ACC112 (cell line): ENCODE results near the gene MYO9B.
A peak's percentile ranks its signal among the peaks of the same experiment; 100 is the strongest.

Source experiments
- H2AFZ ChIP-seq: fragments of 200-600 bp; sonication (generic); one replicate; pipeline ENCODE4 v1.6.0; 2017; ENCODE audit warnings: antibody characterized with exemption, low read length; ENCODE audit not compliant: unreplicated experiment
- H3K27ac ChIP-seq: fragments of 200-600 bp; sonication (generic); 2 replicates; pipeline ENCODE4 v1.5.1; 2014; ENCODE audit warnings: low read depth, mild to moderate bottlenecking, antibody characterized with exemption, low read length, moderate library complexity
- H3K27me3 ChIP-seq: fragments of 200-600 bp; sonication (generic); 2 replicates; pipeline ENCODE4 v1.6.1; 2014; ENCODE audit warnings: mild to moderate bottlenecking, antibody characterized with exemption, low read length, moderate library complexity, mixed read lengths; ENCODE audit not compliant: insufficient read depth
- H3K36me3 ChIP-seq: fragments of 200-600 bp; sonication (generic); 2 replicates; pipeline ENCODE4 v1.6.1; 2016; ENCODE audit warnings: mild to moderate bottlenecking, antibody characterized with exemption, low read length, moderate library complexity, mixed read lengths; ENCODE audit not compliant: insufficient read depth
- H3K4me1 ChIP-seq: fragments of 200-600 bp; sonication (generic); one replicate; pipeline ENCODE4 v1.6.1; 2016; ENCODE audit warnings: low read length, mixed read lengths; ENCODE audit not compliant: insufficient read depth, unreplicated experiment, control insufficient read depth
- H3K4me3 ChIP-seq: fragments of 200-600 bp; sonication (generic); 2 replicates; pipeline ENCODE4 v1.5.1; 2014; ENCODE audit warnings: mild to moderate bottlenecking, low read depth, low read length
- H3K79me2 ChIP-seq: fragments of 200-600 bp; sonication (generic); one replicate; pipeline ENCODE4 v1.6.0; 2016; ENCODE audit warnings: low read length; ENCODE audit not compliant: control insufficient read depth, unreplicated experiment, insufficient read depth

MYO9B gene

DNA sequence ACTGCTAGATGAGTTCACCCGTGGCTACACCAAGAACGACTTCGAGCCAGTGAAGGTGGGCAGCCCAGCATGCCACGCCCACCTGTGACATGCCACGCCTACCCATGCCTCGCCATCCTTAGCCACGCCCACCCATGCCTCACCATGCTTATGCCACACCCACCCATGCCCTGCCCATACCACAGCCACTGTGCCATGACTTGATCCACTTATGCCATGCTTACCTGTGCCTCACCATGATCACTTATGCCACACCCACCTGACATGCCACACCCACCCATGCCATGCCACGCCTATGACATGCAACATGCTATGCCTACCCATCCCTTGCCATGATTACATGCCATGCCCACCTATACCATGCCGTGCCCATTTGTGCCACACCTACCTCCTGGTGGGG, 126.7 kb downstream of the MYO9B start:
- H3K27ac ChIP-seq, result no peak overlapping the region
- peaks cover 3% of the 10 kb centered on the region; the same call in 1 of the 2 replicates for H3K36me3 ChIP-seq
- H3K27me3 ChIP-seq, result no peaks in the 10 kb centered on the region
- no peaks in the 10 kb centered on the region for H3K79me2 ChIP-seq
- H3K4me1 ChIP-seq, result no peaks in the 10 kb centered on the region
- no peak overlapping the region for H3K4me3 ChIP-seq
- H2AFZ ChIP-seq, result no peak overlapping the region

DNA sequence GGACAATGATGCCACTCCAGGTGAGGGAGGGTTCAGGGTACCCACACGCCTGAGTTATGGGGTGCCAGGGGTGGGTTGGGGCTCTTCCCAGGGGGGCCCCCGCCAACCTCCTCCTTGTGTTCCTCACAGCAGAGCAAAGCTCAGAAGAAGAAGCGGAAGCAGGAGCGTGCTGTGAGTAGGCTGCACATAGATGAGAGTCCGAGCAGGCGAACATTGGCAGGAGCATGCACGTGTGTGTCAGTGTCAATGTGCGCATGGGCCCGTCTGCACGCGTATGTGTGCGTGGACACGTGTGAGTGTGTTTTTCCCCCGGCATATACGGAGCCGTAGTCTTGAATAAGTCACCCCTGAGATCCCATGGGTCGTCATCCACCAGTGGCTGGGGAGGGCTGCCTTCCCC, 127.1 kb downstream of the MYO9B start:
- no peaks in the 10 kb centered on the region for H3K27me3 ChIP-seq
- H3K4me3 ChIP-seq, result no peak overlapping the region
- no peaks in the 10 kb centered on the region for H3K4me1 ChIP-seq
- H2AFZ ChIP-seq, result no peak overlapping the region
- peaks cover 3% of the 10 kb centered on the region; the same call in 1 of the 2 replicates for H3K36me3 ChIP-seq
- no peak overlapping the region for H3K27ac ChIP-seq
- no peaks in the 10 kb centered on the region for H3K79me2 ChIP-seq

DNA sequence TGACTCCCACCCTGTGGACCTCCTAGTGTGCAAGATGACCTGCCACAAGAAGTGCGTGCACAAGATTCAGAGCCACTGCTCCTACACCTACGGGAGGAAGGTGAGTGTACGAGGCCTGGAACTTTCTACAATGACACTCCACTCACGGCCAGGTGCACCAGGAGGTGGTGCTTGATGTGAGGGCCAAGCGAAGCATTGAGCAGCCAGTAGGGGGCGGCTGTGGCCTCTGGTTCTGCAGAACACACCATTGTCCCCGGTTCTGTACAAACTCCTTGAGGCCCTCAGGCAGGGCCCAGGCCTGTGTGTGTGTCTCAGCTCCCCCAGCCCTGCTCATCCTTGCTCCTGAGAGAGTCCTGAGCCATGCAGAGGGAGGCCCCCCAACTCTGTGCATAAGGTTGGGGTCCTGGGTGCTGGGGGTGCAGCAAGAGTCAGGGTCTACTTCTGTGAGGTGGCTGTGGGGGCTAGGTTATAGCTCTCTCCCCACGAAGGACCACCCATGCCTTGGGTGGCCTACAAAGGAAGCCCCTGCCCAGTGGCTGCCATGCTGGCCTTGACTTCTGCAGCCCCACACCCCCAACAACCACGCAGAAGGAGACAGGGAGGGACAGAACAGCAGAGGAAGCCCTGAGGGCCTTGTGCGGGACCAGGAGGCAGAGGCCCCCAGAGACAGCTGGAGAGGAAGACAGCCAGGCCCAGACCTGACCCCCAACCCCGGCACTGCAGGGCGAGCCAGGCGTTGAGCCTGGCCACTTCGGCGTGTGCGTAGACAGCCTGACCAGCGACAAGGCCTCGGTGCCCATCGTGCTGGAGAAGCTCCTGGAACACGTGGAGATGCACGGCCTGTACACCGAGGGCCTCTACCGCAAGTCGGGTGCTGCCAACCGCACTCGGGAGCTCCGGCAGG, 129.9 kb downstream of the MYO9B start:
- H3K27me3 ChIP-seq, result no peaks in the 10 kb centered on the region
- no peak overlapping the region for H2AFZ ChIP-seq
- no peak overlapping the region for H3K27ac ChIP-seq
- no peak overlapping the region for H3K4me3 ChIP-seq
- no peaks in the 10 kb centered on the region for H3K79me2 ChIP-seq
- H3K4me1 ChIP-seq, result peaks cover 17% of the 10 kb centered on the region
- peaks cover 3% of the 10 kb centered on the region; the same call in 1 of the 2 replicates for H3K36me3 ChIP-seq

DNA sequence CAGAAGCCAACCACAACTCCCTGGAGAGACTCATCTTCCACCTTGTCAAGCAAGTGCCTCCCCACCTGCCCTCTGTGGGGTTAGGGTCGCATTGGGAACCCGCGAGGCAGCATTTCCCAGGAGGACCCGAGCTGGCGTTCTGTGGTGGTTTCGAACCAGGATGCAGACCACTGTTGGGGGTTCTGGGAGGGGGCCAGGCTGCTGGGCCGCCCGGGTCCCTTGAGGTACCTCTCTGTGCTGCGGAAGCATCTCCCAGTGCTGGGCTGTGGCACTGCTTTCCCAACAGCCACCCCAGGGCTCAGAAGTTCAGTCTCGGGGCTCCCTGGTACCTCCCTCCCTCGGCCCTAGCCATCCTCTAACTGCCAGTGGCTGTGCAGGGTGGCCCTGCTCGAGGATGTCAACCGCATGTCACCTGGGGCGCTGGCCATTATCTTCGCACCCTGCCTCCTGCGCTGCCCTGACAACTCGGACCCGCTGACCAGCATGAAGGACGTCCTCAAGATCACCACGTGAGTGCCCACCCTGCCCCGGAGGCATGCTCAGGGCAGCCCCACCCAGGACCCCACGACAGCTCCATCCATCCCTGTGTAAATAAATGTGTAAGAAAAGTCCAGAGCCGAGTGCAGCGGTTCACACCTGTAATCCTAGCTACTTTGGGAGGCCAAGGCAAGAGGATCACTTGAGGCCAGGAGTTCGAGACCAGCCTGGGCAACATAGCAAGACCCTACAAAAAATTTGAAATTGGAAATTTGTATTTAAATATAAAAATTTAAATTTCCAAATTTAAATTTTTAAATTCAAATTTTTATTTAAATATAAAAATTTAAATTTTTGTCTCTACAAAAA, 131.4 kb downstream of the MYO9B start:
- Histone ChIP-seq H3K27ac (no peak overlapping the region), H3K27me3 (no peaks in the 10 kb centered on the region), H3K4me1 (peaks cover 19% of the 10 kb centered on the region), H3K79me2 (no peaks in the 10 kb centered on the region), H3K36me3 (0 out of 2 replicates have a peak, but pooled peaks cover 1% of the 10 kb centered on the region), H3K4me3 (no peak overlapping the region), H2AFZ (no peak overlapping the region)

DNA sequence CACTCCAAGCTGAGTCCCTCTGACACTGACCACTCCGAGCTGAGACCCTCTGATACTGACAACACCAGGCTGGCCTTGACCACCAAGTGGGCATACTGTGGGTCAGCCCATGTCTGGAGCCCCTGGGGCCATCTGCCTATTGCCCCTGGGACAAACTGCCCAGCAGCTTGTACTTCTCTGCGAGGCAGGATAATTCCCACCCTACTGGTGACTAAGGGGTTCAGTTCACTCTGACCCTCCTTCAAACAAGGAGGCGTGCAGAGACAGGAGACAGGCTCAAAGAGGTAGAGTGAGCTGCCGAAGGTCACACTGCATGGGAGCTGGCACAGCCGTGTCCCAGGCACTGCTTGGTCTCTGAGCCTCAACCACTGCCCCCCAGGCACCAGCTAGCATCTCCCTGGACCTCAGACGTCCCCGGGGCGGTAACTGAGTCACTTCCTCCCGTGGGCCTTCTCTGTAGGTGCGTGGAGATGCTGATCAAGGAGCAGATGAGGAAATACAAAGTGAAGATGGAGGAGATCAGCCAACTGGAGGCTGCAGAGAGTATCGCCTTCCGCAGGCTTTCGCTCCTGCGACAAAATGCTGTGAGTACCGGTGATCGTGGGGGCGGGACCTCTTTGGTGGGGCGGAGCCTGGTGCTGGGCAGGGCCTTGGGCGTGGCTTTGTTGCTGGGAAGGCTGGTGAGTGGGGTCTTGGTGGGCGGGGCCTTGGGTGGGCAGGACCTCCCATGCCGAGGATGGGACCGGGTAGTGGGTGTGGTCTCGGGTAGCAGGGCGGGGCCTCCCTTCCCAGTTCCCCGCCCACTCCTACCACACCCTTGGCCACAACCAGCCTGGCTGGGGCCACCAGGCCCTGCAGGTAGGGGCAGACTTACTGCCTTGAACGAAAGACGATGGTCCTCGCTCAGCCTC, 133.8 kb downstream of the MYO9B start:
- H3K27me3 ChIP-seq, result no peaks in the 10 kb centered on the region
- no peak overlapping the region for H3K4me3 ChIP-seq

DNA sequence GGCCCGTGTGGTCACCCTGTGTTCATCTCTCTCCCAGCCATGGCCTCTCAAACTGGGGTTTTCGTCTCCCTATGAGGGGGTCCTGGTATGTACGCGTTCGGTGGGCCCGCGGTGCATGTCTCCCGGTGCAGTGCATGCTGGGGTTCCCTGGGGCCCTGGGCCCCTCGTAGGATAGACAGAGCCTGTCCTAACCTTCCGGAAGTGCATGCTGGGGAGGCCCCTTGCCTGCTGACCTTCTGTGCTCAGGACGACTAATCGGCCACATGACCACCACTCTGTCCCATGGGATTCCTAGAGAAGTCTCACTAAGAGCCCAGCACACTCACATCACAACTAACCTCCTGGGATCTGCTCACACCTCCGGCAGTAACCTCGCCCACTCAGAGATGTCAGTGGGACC, 134.7 kb downstream of the MYO9B start:
- Histone ChIP-seq H3K4me1 (peaks cover 24% of the 10 kb centered on the region), H3K79me2 (no peaks in the 10 kb centered on the region), H2AFZ (no peak overlapping the region), H3K36me3 (no peaks in the 10 kb centered on the region; the same call in 1 of the 2 replicates), H3K4me3 (no peak overlapping the region), H3K27me3 (no peaks in the 10 kb centered on the region), H3K27ac (peak overlapping the region; percentile 43; the same call in 1 of the 2 replicates)

More for the DNA sequence above, 133.8 kb downstream of the MYO9B start:
- Histone ChIP-seq H3K4me1 (peaks cover 20% of the 10 kb centered on the region), H3K79me2 (no peaks in the 10 kb centered on the region), H3K27ac (peak overlapping the region; percentile 43; the same call in 1 of the 2 replicates), H2AFZ (no peak overlapping the region), H3K36me3 (no peaks in the 10 kb centered on the region; the same call in 1 of the 2 replicates)

DNA sequence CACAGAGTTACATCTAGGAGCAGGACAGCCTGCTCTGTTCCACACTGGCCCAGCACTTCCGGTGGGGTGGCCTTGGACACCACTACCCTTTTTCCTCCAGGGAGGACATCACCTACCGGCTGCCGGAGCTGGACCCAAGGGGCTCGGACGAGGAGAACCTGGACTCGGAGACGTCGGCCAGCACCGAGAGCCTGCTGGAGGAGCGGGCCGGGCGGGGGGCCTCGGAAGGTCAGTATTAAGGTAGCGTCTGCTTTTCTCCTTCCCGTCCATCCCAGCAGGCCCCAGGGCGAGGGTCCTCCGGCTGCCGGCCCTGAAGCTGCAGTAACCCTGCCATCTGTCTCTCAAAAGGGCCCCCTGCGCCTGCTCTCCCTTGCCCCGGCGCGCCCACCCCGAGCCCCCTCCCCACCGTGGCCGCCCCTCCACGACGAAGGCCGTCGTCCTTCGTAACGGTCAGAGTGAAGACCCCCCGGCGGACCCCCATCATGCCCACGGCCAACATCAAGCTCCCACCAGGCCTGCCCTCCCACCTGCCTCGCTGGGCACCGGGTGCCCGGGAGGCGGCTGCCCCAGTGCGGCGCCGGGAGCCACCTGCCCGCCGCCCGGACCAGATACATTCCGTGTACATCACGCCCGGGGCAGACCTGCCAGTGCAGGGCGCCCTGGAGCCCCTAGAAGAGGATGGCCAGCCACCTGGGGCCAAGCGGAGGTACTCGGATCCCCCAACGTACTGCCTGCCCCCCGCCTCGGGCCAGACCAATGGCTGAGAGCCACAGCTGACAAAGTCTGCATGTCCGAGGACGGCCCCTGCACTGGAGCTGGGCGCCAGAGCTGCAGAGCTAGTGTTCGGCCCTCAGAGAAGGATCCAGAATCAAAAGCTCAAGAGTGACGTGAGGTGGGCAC, 136.2 kb downstream of the MYO9B start:
- H3K79me2 ChIP-seq, result no peaks in the 10 kb centered on the region
- no peak overlapping the region for H2AFZ ChIP-seq
- no peaks in the 10 kb centered on the region for H3K27me3 ChIP-seq
- H3K4me3 ChIP-seq, result no peak overlapping the region
- H3K36me3 ChIP-seq, result no peaks in the 10 kb centered on the region; the same call in 1 of the 2 replicates
- H3K4me1 ChIP-seq, result peaks cover 24% of the 10 kb centered on the region
- no peak overlapping the region for H3K27ac ChIP-seq

DNA sequence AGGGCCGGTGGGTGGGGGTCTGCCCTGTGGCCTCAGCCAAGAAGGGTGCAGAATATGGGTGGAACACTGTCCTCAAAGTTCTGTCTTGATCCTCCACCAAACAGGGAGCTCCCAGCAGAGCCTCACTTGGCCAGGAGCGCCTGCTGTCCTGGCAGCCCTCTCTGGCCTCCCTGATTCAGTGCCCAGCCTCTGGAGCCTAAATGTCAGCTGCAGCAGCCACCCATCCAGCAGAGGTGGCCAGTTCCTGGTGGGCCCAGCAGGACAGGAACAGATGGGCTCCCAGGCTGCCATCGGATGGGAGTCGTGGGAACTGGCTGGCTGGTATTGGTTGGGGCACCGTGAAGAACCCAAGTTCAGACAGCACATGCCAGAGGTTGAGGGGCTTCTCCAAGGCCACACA, 137.8 kb downstream of the MYO9B start:
- Histone ChIP-seq H3K4me3 (no peak overlapping the region), H3K27me3 (no peaks in the 10 kb centered on the region), H3K36me3 (no peaks in the 10 kb centered on the region; the same call in 1 of the 2 replicates), H2AFZ (no peak overlapping the region), H3K27ac (no peak overlapping the region), H3K4me1 (peaks cover 24% of the 10 kb centered on the region), H3K79me2 (no peaks in the 10 kb centered on the region)

DNA sequence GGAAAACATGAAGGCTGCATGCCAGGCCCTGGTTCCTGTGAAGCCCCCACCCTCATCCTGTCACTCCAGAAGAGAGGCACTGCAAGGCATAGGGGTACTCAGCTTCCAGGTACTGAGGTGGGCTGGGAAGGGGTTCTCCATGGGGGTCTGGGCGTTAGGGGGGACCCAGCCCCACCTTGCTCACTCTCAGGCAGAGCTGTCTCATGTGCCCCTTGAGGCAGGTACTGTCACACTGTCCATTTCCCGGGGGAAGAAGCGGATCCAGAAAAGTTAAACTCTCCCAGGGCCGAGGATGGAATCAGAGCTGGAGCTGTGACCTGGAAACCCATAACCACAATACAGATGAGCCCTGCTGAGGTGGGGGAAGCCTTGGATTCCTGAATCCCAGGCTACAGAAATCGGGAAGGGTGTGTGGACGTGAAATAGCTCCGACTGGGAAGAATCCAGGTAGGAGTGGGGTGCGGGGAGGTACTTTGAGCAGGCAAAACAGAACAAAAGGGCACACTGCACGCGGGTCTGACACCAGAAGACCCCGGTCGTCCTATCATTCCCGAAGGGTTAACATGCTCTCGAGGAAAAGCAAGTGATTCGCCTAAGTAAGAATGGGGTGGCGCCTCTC, 139.0 kb downstream of the MYO9B start:
- H3K36me3 ChIP-seq, result peaks cover 5% of the 10 kb centered on the region; the same call in 1 of the 2 replicates
- peaks cover 15% of the 10 kb centered on the region for H3K4me1 ChIP-seq
- peak overlapping the region; percentile 81 for H3K27ac ChIP-seq
- peak overlapping the region; percentile 75 for H2AFZ ChIP-seq
- H3K27me3 ChIP-seq, result no peaks in the 10 kb centered on the region
- peak overlapping the region; percentile 79 for H3K4me3 ChIP-seq
- H3K79me2 ChIP-seq, result no peaks in the 10 kb centered on the region
